Stomach (tissue), 9 donors: ENCODE data around the gene CLEC10A. TPM values are rescaled to one million over a fixed set of nuclear protein-coding genes. Genes with fewer than 3 reads are reported as not detected.

Source experiments
- DNase-seq, 2 donors: peaks; one replicate each; pipeline versions ENCODE4 v3.0.0 to v3.0.0-alpha.2; 2013 to 2019
- H3K27ac ChIP-seq, 5 donors: fragments of 200-600 bp in 4 of 5; sonication (generic) in 4 of 5; one replicate each; pipeline ENCODE4 v1.5.1; 2013 to 2019; ENCODE audit warnings: mild to moderate bottlenecking in 1 of 5, moderate library complexity in 1 of 5
- H3K27me3 ChIP-seq, 3 donors: fragments of 200-600 bp; sonication (generic); one replicate each; pipeline ENCODE4 v1.5.1; 2017 to 2019; ENCODE audit warnings: mixed run types in 1 of 3
- H3K36me3 ChIP-seq, 4 donors: fragments of 200-600 bp; sonication (generic); 1 replicate in 3 of 4; 2 replicates in 1 of 4; pipeline ENCODE4 v1.5.1; 2016 to 2019
- H3K4me1 ChIP-seq, 4 donors: fragments of 200-600 bp; sonication (generic); one replicate each; pipeline ENCODE4 v1.5.1; 2016 to 2019
- H3K4me3 ChIP-seq, 4 donors: fragments of 200-600 bp; sonication (generic) in 3 of 4; one replicate each; pipeline ENCODE4 v1.5.1; 2016 to 2019; ENCODE audit warnings: mild to moderate bottlenecking in 1 of 4
- H3K9me3 ChIP-seq, 4 donors: fragments of 200-600 bp; sonication (generic); one replicate each; pipeline ENCODE4 v1.5.1; 2016 to 2019
- CTCF ChIP-seq, 7 experiments: fragments of 450-650 bp in 4 of 7; fragments of 200-600 bp in 3 of 7; sonication (generic) in 3 of 7; IDR thresholded peaks; one replicate each; pipeline ENCODE4 v1.5.1; 2016 to 2019; ENCODE audit warnings: antibody characterized with exemption in 7 of 7, control low read depth in 2 of 7, mild to moderate bottlenecking in 1 of 7
- EP300 ChIP-seq: sonication (generic); formaldehyde crosslinking; IDR thresholded peaks from one replicate; pipeline ENCODE4 v1.6.1; 2017; ENCODE audit warnings: antibody characterized with exemption
- POLR2A ChIP-seq, 4 donors: fragments of 450-650 bp; IDR thresholded peaks; one replicate each; pipeline ENCODE4 v1.6.1; 2016; ENCODE audit warnings: antibody characterized with exemption in 4 of 4, control low read depth in 2 of 4, mild to moderate bottlenecking in 1 of 4, moderate library complexity in 1 of 4
- POLR2AphosphoS5 ChIP-seq, 3 donors: sonication (generic); formaldehyde crosslinking; IDR thresholded peaks; one replicate each; pipeline ENCODE4 v1.6.1; 2016; ENCODE audit warnings: antibody characterized with exemption in 3 of 3
- WGBS, 5 donors: extraction: QIAGEN DNeasy Blood & Tissue Kit in 3 of 5; methylation state at CpG; one replicate each; pipeline versions ENCODE4 v1.1.5 to v1.1.7; 2013 to 2018; 5-methylcytosine and 5-hydroxymethylcytosine counted together
- intact Hi-C: fragments of 100-400 bp; cut with DNase I; formaldehyde crosslinking; loops from one replicate; pipeline ENCODE4 v1.15.1; 2023; ENCODE audit warnings: low total_unique reads
- polyA plus RNA-seq, 3 donors: library from polyadenylated mRNA; stranded (reverse); fragments of 200-250 nt; gene quantifications; one replicate each; pipeline ENCODE4 v1.2.3, GENCODE V29; 2013
- total RNA-seq, 5 donors: library from RNA; depleted of rRNA; stranded (reverse); fragments of >200 nt; gene quantifications; one replicate each; pipeline versions ENCODE4 v1.1.0 to v1.2.3, GENCODE V29; 2014 to 2016
- donor health status: healthy with polysubstance abuse.
- donor health status: Bipolar disorder and iron deficiency.
- donor health status: healthy.

The CLEC10A gene
- total and polyA plus RNA-seq, 8 donors: 0.75 to 6.6 (median 2.2) TPM; not detected in 3

GRCh38 chr17:7083592-7083991 lies 3.5 kb upstream of the CLEC10A start:
- WGBS, 5 donors: 76 to 80% (median 79%) methylated on average over 4 of the region's 4 CpGs
- Histone ChIP-seq H3K4me1 (peaks cover 0 to 6% (median 0%) of the 10 kb centered on the region in 4 donors), H3K27ac (no peak overlapping the region), H3K4me3 (no peak overlapping the region), H3K9me3 (no peaks in the 10 kb centered on the region), H3K27me3 (peaks cover 0 to 15% (median 0%) of the 10 kb centered on the region in 3 donors), H3K36me3 (no peaks in the 10 kb centered on the region)
- TF ChIP-seq POLR2A (IDR thresholded peaks at IDR 0.05) (no peak), POLR2AphosphoS5 (IDR thresholded peaks at IDR 0.05) (no peak), EP300 (no peak), CTCF (IDR thresholded peaks at IDR 0.05) (no peak)
- DNase-seq: no peak
- intact Hi-C loops: no loop called here

- DNase-seq: peak in 1 of 2 donors; percentile 36
- intact Hi-C loops: no loop called here
- Histone ChIP-seq H3K4me1 (peaks cover 0 to 6% (median 0%) of the 10 kb centered on the region in 4 donors), H3K36me3 (no peaks in the 10 kb centered on the region), H3K27me3 (peaks cover 0 to 12% (median 0%) of the 10 kb centered on the region in 3 donors), H3K9me3 (no peaks in the 10 kb centered on the region), H3K27ac (no peak overlapping the region), H3K4me3 (no peak overlapping the region)
- 82 to 90% (median 84%) methylated on average over 16 of the region's 16 CpGs for WGBS, 5 donors
- no peak for TF ChIP-seq EP300
- no peak for TF ChIP-seq CTCF (IDR thresholded peaks at IDR 0.05)
- no peak for TF ChIP-seq POLR2A (IDR thresholded peaks at IDR 0.05)
- TF ChIP-seq POLR2AphosphoS5 (IDR thresholded peaks at IDR 0.05): no peak
Measured at GRCh38 chr17:7081341-7082062, 1.5 kb upstream of the CLEC10A start.

- H3K27ac ChIP-seq: peak overlapping the region in 3 of 5 donors; percentile 17 to 42 (median 24)
- no peaks in the 10 kb centered on the region for H3K36me3 ChIP-seq
- H3K27me3 ChIP-seq: peaks cover 0 to 6% (median 0%) of the 10 kb centered on the region in 3 donors
- DNase-seq: no peak
- H3K9me3 ChIP-seq: no peaks in the 10 kb centered on the region
- intact Hi-C loops: no loop called here
- H3K4me3 ChIP-seq: no peak overlapping the region
- peaks cover 0 to 6% (median 0%) of the 10 kb centered on the region in 4 donors for H3K4me1 ChIP-seq
- TF ChIP-seq POLR2A (IDR thresholded peaks at IDR 0.05): no peak
- no peak for TF ChIP-seq CTCF (IDR thresholded peaks at IDR 0.05)
- no peak for TF ChIP-seq POLR2AphosphoS5 (IDR thresholded peaks at IDR 0.05)
- no peak for TF ChIP-seq EP300
- 63 to 77% (median 72%) methylated on average over 10 of the region's 10 CpGs for WGBS, 5 donors
Measured at GRCh38 chr17:7080456-7081041, 498 bp upstream of the CLEC10A start.

GRCh38 chr17:7078711-7079110 lies 1.3 kb downstream of the CLEC10A start:
- H3K4me1 ChIP-seq: peaks cover 0 to 6% (median 0%) of the 10 kb centered on the region in 4 donors
- H3K4me3 ChIP-seq: no peak overlapping the region
- H3K27ac ChIP-seq: no peak overlapping the region
- no peak for DNase-seq
- H3K9me3 ChIP-seq: no peaks in the 10 kb centered on the region
- 73 to 87% (median 83%) methylated on average over 10 of the region's 10 CpGs for WGBS, 5 donors
- no peak for TF ChIP-seq CTCF (IDR thresholded peaks at IDR 0.05)
- peaks cover 0 to 5% (median 0%) of the 10 kb centered on the region in 3 donors for H3K27me3 ChIP-seq
- intact Hi-C loops: no loop called here
- no peaks in the 10 kb centered on the region for H3K36me3 ChIP-seq
